IMR-90 (cell line): ENCODE data around the gene AP3M1. TPM values are rescaled to one million over a fixed set of nuclear protein-coding genes. Genes with fewer than 3 reads are reported as not detected.

Experiments used
- ATAC-seq: fragments of 200-7000 bp; cut with Tn5 transposase; 2 replicates; pipeline ENCODE4 v1.9.1; 2020; ENCODE audit warnings: low read depth, mild to moderate bottlenecking, moderate library complexity
- BruUV-seq: library from RNA; stranded (reverse); fragments of 400-500 nt; replicated peaks from 2 replicates; lab custom pipeline; 2021; lab: Mats Ljungman, UMichigan
- CTCF ChIA-PET: fragments of 300-600 bp; formaldehyde crosslinking; extraction: SDS; loops from one replicate; lab custom pipeline; 2021; ENCODE audit warnings: antibody characterized with exemption; lab: Yijun Ruan, JAX
- POLR2A ChIA-PET: fragments of 300-600 bp; sonication (Branson Sonifier 250); formaldehyde crosslinking; loops from one replicate; lab custom pipeline; 2022; ENCODE audit warnings: antibody characterized with exemption; ENCODE audit not compliant: unreplicated experiment; lab: Charles Lee
- DNase-seq: peaks from one replicate; pipeline ENCODE4 v3.0.0; 2013
- H2AFZ ChIP-seq: replicated peaks from 2 replicates; pipeline ENCODE3; 2013; ENCODE audit warnings: low read length, mild to moderate bottlenecking; ENCODE audit not compliant: poor library complexity
- H2AK5ac ChIP-seq: 2 replicates; pipeline ENCODE4 v1.6.1; 2013; ENCODE audit warnings: low read depth, low read length, inconsistent platforms
- H2AK9ac ChIP-seq: replicated peaks from 2 replicates; pipeline ENCODE3; 2013; ENCODE audit warnings: mild to moderate bottlenecking, low read depth, low read length, moderate library complexity; ENCODE audit not compliant: poor library complexity
- H2BK120ac ChIP-seq: 2 replicates; pipeline ENCODE4 v1.6.1; 2013; ENCODE audit warnings: low read depth, low read length, inconsistent platforms
- H2BK15ac ChIP-seq: 3 replicates; pipeline ENCODE4 v1.6.1; 2013; ENCODE audit warnings: low read depth, low read length, inconsistent platforms
- H2BK20ac ChIP-seq: 2 replicates; pipeline ENCODE4 v1.6.1; 2013; ENCODE audit warnings: low read depth, mild to moderate bottlenecking, inconsistent platforms, low read length, moderate library complexity
- H2BK5ac ChIP-seq: 2 replicates; pipeline ENCODE4 v1.6.1; 2013; ENCODE audit warnings: mild to moderate bottlenecking, low read depth, low read length, inconsistent platforms; ENCODE audit not compliant: poor library complexity, severe bottlenecking
- H3K14ac ChIP-seq: replicated peaks from 2 replicates; pipeline ENCODE4 v1.6.1; 2013; ENCODE audit warnings: low read depth, low read length, inconsistent platforms
- H3K18ac ChIP-seq: 2 replicates; pipeline ENCODE4 v1.6.1; 2013; ENCODE audit warnings: low read depth, low read length, control low read depth
- H3K23ac ChIP-seq: 2 replicates; pipeline ENCODE4 v1.6.1; 2013; ENCODE audit warnings: low read depth, low read length, inconsistent platforms
- H3K27ac ChIP-seq: 2 replicates; pipeline ENCODE4 v1.5.1; 2013; ENCODE audit warnings: mild to moderate bottlenecking, control low read depth, low read length; ENCODE audit not compliant: insufficient read depth
- H3K27me3 ChIP-seq: 2 replicates; pipeline ENCODE4 v1.6.1; 2013; ENCODE audit warnings: low read length; ENCODE audit not compliant: control insufficient read depth, insufficient read depth
- H3K36me3 ChIP-seq: 2 replicates; pipeline ENCODE4 v1.6.1; 2013; ENCODE audit warnings: low read length, mixed read lengths; ENCODE audit not compliant: control insufficient read depth, insufficient read depth
- H3K4ac ChIP-seq: 2 replicates; pipeline ENCODE4 v1.6.1; 2013; ENCODE audit warnings: low read depth, low read length, inconsistent platforms
- H3K4me1 ChIP-seq: 2 replicates; pipeline ENCODE4 v1.6.1; 2013; ENCODE audit warnings: low read length, mixed read lengths; ENCODE audit not compliant: control insufficient read depth, insufficient read depth
- H3K4me2 ChIP-seq: 2 replicates; pipeline ENCODE4 v1.6.1; 2013; ENCODE audit warnings: low read depth, mild to moderate bottlenecking, control low read depth, low read length, moderate library complexity
- H3K4me3 ChIP-seq: 2 replicates; pipeline ENCODE4 v1.5.1; 2013; ENCODE audit warnings: low read depth, mild to moderate bottlenecking, control low read depth, low read length, moderate library complexity; ENCODE audit not compliant: insufficient read depth
- H3K56ac ChIP-seq: 2 replicates; pipeline ENCODE4 v1.6.1; 2013; ENCODE audit warnings: low read length, inconsistent platforms; ENCODE audit not compliant: insufficient read depth; ENCODE audit errors: extremely low read depth
- H3K79me1 ChIP-seq, 2 experiments: 2 replicates each; pipeline ENCODE4 v1.6.1; 2013; ENCODE audit warnings: low read length in 2 of 2, inconsistent platforms in 1 of 2, low read depth in 1 of 2
- H3K9ac ChIP-seq: 2 replicates; pipeline ENCODE4 v1.6.1; 2013; ENCODE audit warnings: low read depth, low read length, control low read depth
- H3K9me1 ChIP-seq: 2 replicates; pipeline ENCODE4 v1.6.1; 2013; ENCODE audit warnings: low read length, inconsistent platforms; ENCODE audit not compliant: insufficient read depth
- H3K9me3 ChIP-seq: 2 replicates; pipeline ENCODE4 v1.6.1; 2013; ENCODE audit warnings: low read length; ENCODE audit not compliant: control insufficient read depth, insufficient read depth
- H4K20me1 ChIP-seq: 2 replicates; pipeline ENCODE4 v1.6.1; 2013; ENCODE audit warnings: low read length, inconsistent platforms; ENCODE audit not compliant: insufficient read depth
- H4K5ac ChIP-seq: 2 replicates; pipeline ENCODE4 v1.6.1; 2013; ENCODE audit warnings: mild to moderate bottlenecking, low read depth, low read length, control low read depth
- H4K8ac ChIP-seq, 2 experiments: 2 replicates each; pipeline ENCODE4 v1.6.1; 2013; ENCODE audit warnings: low read depth in 2 of 2, low read length in 2 of 2, control low read depth in 1 of 2, inconsistent platforms in 1 of 2
- H4K91ac ChIP-seq: 2 replicates; pipeline ENCODE4 v1.6.1; 2013; ENCODE audit warnings: low read depth, low read length, inconsistent platforms; ENCODE audit not compliant: insufficient read depth
- BHLHE40 ChIP-seq: fragments of 150-350 bp; IDR thresholded peaks from 2 replicates; pipeline ENCODE4 v1.6.1; 2016; ENCODE audit warnings: mild to moderate bottlenecking, low read depth, low read length
- CEBPB ChIP-seq: IDR thresholded peaks from 2 replicates; pipeline ENCODE4 v1.6.1; 2012; ENCODE audit warnings: low read depth, low read length, improper control_type of control experiment
- CHD1 ChIP-seq: IDR thresholded peaks from 2 replicates; pipeline ENCODE4 v1.6.1; 2012; ENCODE audit warnings: low read depth, low read length, improper control_type of control experiment
- FOS ChIP-seq: fragments of 150-350 bp; IDR thresholded peaks from 2 replicates; pipeline ENCODE4 v1.6.1; 2016; ENCODE audit warnings: low read depth, low read length
- MAZ ChIP-seq: IDR thresholded peaks from 2 replicates; pipeline ENCODE4 v1.6.1; 2012; ENCODE audit warnings: low read depth, mild to moderate bottlenecking, low read length, improper control_type of control experiment, moderate library complexity, borderline replicate concordance
- MXI1 ChIP-seq: IDR thresholded peaks from 2 replicates; pipeline ENCODE4 v1.6.1; 2012; ENCODE audit warnings: low read depth, mild to moderate bottlenecking, low read length, moderate library complexity, borderline replicate concordance
- POLR2A ChIP-seq: IDR thresholded peaks from 2 replicates; pipeline ENCODE4 v1.6.1; 2012; ENCODE audit warnings: mild to moderate bottlenecking, low read depth, low read length
- RAD21 ChIP-seq: IDR thresholded peaks from 2 replicates; pipeline ENCODE4 v1.6.1; 2012; ENCODE audit warnings: low read length, improper control_type of control experiment
- RCOR1 ChIP-seq: IDR thresholded peaks from 2 replicates; pipeline ENCODE4 v1.6.1; 2012; ENCODE audit warnings: mild to moderate bottlenecking, low read length, improper control_type of control experiment; ENCODE audit not compliant: insufficient replicate concordance
- RFX5 ChIP-seq: IDR thresholded peaks from 2 replicates; pipeline ENCODE4 v1.8.0; 2012; ENCODE audit warnings: low read depth, mild to moderate bottlenecking, low read length, moderate library complexity
- SMC3 ChIP-seq: fragments of 150-350 bp; IDR thresholded peaks from 2 replicates; pipeline ENCODE4 v1.6.1; 2016; ENCODE audit warnings: low read depth, mild to moderate bottlenecking, antibody characterized with exemption, low read length, moderate library complexity
- USF2 ChIP-seq: fragments of 150-350 bp; IDR thresholded peaks from 2 replicates; pipeline ENCODE4 v1.6.1; 2017; ENCODE audit warnings: mild to moderate bottlenecking, antibody characterized with exemption, low read length, low read depth
- WGBS, 2 experiments: methylation state at CpG; one replicate each; pipeline versions ENCODE4 v1.1.5 to v1.1.7; 2013; ENCODE audit warnings: missing lambda C conversion rate in 2 of 2; ENCODE audit not compliant: insufficient read length in 1 of 2; ENCODE audit errors: extremely low coverage in 2 of 2; 5-methylcytosine and 5-hydroxymethylcytosine counted together
- dilution Hi-C: fragments of 300-500 bp; cut with HindIII; formaldehyde crosslinking; loops from one replicate; pipeline ENCODE4 v1.14.3; 2018; ENCODE audit warnings: low sequenced_read_pairs; ENCODE audit not compliant: unreplicated experiment
- in situ Hi-C: fragments of 300-500 bp; cut with MboI; formaldehyde crosslinking; loops from 3 replicates; pipeline ENCODE4 v1.14.3; 2019; ENCODE audit warnings: low sequenced_read_pairs, inconsistent platforms, mixed read lengths
- intact Hi-C: fragments of 100-400 bp; cut with micrococcal nuclease; formaldehyde crosslinking; loops from 2 replicates; pipeline ENCODE4 v1.10.0; 2022
- polyA plus RNA-seq, 3 experiments: library from polyadenylated mRNA; depleted of rRNA; stranded (reverse); fragments of >200 nt; gene quantifications; 2 replicates each; pipeline ENCODE4 v1.2.3, GENCODE V29; 2012; ENCODE audit warnings: low replicate concordance in 1 of 3
- total RNA-seq: library from RNA; depleted of rRNA; stranded (reverse); fragments of >200 nt; gene quantifications from 2 replicates; pipeline ENCODE4 v1.2.3, GENCODE V29; 2012
- TF ChIP-seq, protein P1 (sequence below): conservative IDR thresholded peaks from 2 replicates; pipeline ENCODE4 v1.5.1; 2012; ENCODE audit warnings: mild to moderate bottlenecking, low read depth, low read length, improper control_type of control experiment

AP3M1 gene
- total and polyA plus RNA-seq, 2 of the 4 experiments (the other 2 are of a cell fraction) = 26.6 to 46.4 TPM

GRCh38 chr10:74177140-74177677 is 26.6 kb upstream of the AP3M1 start:
- Histone ChIP-seq H4K91ac (peak overlapping the region; percentile 53), H3K36me3 (no peaks in the 10 kb centered on the region), H3K9me1 (peaks cover 8% of the 10 kb centered on the region), H3K14ac (peak overlapping the region; percentile 81), H3K4me2 (peak overlapping the region; percentile 83), H3K23ac (peak overlapping the region; percentile 74), H3K18ac (no peak overlapping the region), H4K5ac (peak overlapping the region; percentile 19), H3K4me3 (peak overlapping the region; percentile 82), H3K4ac (peak overlapping the region; percentile 61), H2BK5ac (peak overlapping the region; percentile 71), H2BK120ac (peak overlapping the region; percentile 36; the same call in 1 of the 2 replicates), H3K9ac (peak overlapping the region; percentile 79), H2BK15ac (no peak overlapping the region), H3K27me3 (no peaks in the 10 kb centered on the region), H2AFZ (peak overlapping the region; percentile 98), H3K79me1 (peaks cover 8 to 46% of the 10 kb centered on the region in 2 experiments; a peak in 3 of 4 replicates), H3K9me3 (no peaks in the 10 kb centered on the region), H4K20me1 (no peaks in the 10 kb centered on the region), H3K4me1 (no peaks in the 10 kb centered on the region; the same call in 1 of the 2 replicates), H4K8ac (peak overlapping the region; percentile 60 to 97; a peak in 3 of 4 replicates), H3K56ac (peak overlapping the region; percentile 49), H2AK5ac (0 out of 2 replicates have a peak overlapping the region, but pooled peaks have one; percentile 77), H2BK20ac (no peak overlapping the region), H2AK9ac (peak overlapping the region; percentile 90), H3K27ac (peak overlapping the region; percentile 40)
- dilution Hi-C loops (no loop called here), intact Hi-C loops (no loop called here), in situ Hi-C loops (no loop called here)
- CTCF ChIA-PET = no interaction called here
- BruUV-seq = no TSS peak
- DNase-seq (peak; percentile 17), ATAC-seq (peak; percentile 7)
- 0% methylated on average over 7 of the region's 13 CpGs; no CpG with 5 or more reads in 1 of the 2 experiments for WGBS, 2 experiments
- POLR2A ChIA-PET = no interaction called here
- no peak; the same call in 1 of the 2 replicates for TF ChIP-seq BHLHE40
- TF ChIP-seq, protein P1, sequence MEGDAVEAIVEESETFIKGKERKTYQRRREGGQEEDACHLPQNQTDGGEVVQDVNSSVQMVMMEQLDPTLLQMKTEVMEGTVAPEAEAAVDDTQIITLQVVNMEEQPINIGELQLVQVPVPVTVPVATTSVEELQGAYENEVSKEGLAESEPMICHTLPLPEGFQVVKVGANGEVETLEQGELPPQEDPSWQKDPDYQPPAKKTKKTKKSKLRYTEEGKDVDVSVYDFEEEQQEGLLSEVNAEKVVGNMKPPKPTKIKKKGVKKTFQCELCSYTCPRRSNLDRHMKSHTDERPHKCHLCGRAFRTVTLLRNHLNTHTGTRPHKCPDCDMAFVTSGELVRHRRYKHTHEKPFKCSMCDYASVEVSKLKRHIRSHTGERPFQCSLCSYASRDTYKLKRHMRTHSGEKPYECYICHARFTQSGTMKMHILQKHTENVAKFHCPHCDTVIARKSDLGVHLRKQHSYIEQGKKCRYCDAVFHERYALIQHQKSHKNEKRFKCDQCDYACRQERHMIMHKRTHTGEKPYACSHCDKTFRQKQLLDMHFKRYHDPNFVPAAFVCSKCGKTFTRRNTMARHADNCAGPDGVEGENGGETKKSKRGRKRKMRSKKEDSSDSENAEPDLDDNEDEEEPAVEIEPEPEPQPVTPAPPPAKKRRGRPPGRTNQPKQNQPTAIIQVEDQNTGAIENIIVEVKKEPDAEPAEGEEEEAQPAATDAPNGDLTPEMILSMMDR = no peak
- no peak for TF ChIP-seq CHD1
- no peak; the same call in 1 of the 2 replicates for TF ChIP-seq CEBPB
- TF ChIP-seq RFX5 = no peak
- TF ChIP-seq FOS = no peak
- no peak for TF ChIP-seq USF2
- 0 out of 2 replicates have a peak, but pooled peaks have one; percentile 48 for TF ChIP-seq MXI1
- no peak for TF ChIP-seq SMC3
- no peak for TF ChIP-seq RAD21
- peak; percentile 16; the same call in 1 of the 2 replicates for TF ChIP-seq MAZ
- no peak for TF ChIP-seq RCOR1
- TF ChIP-seq POLR2A = no peak
